CD4-positive, alpha-beta T cell treated with Interleukin-2 at 100 ng/mL for 4 hours (primary cell): ENCODE measurements around the gene PRDM11.
"Not testable (repeated sequence)": the region's sequence is repeated elsewhere in the genome, so short reads cannot be mapped to it uniquely, and the experiment has no call there.

Source experiments
- DNase-seq: peaks from one replicate; pipeline ENCODE4 v3.0.0-alpha.2; 2020; ENCODE audit warnings: low spot score

The PRDM11 gene

GRCh38 chr11:45146072-45147016 is at the start of gene PRDM11:
PRDM11 (plus strand) TSS chr11:45146639; CDS start chr11:45181767, 35,128 bp downstream.
- DNase-seq = peak; percentile 66

DNA sequence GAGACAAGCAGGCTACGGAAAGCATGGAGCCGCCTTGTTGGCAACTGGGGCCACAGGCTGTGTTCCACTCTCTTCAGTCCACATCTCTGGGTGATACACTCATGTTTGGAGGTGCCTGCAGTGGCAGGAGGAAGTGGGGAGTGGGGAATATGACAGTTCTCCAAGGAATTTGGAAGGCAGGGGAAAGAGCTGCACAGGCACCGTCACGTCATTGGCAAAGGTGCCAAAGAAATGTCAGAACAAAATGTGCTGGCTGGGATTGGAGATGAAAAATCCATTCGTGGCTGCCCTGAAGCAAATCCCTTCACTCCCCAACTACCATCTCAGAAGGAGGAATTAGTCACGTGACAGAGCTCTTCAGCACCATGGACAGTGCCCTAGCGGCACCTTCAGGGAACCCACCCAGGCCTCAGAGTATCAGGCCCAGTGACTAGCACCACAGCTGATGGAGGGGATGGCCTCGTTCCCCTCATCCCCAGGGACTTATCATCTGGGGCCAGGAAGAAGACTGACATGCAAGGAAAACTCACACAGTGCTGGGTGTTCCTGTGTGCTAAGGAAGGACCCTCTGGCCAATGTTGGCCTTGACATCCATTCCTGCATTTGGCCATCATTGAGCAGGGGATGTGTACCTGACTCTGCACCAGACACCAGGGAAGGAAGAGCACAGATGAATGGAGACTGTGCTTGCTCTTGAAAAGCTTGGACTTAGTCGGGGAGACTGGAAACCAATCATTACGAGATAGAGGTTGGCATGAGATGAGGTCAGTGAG is 48.5 kb upstream of the PRDM11 start:
- DNase-seq = peak; percentile 24

GRCh38 chr11:45098929-45099328 is 47.5 kb upstream of the PRDM11 start:
- no peak for DNase-seq

GRCh38 chr11:45100339-45100738 is 46.1 kb upstream of the PRDM11 start:
- peak; percentile 16 for DNase-seq

DNA sequence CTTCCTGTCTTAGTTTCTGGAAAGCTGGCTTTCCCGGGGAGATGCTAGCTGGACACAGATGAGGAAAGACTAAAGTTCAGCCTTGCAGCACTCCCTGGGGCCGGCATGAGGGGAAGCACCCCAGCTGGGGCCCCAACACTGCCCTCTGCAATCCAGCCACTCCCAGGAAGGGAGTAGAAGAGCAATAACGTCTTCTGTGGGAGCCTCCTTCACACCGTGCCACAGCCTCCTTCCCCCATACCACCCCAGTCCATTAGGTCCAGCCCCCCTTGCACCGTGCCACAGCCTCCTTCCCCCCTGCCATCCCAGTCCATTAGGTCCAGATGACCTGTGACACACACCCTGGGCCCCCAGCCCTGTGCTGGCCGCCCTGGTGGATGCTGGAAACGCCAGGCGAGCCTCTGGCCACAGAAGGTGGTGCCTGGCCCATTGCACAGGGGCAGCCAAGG is 44.1 kb upstream of the PRDM11 start:
- no peak for DNase-seq

DNA sequence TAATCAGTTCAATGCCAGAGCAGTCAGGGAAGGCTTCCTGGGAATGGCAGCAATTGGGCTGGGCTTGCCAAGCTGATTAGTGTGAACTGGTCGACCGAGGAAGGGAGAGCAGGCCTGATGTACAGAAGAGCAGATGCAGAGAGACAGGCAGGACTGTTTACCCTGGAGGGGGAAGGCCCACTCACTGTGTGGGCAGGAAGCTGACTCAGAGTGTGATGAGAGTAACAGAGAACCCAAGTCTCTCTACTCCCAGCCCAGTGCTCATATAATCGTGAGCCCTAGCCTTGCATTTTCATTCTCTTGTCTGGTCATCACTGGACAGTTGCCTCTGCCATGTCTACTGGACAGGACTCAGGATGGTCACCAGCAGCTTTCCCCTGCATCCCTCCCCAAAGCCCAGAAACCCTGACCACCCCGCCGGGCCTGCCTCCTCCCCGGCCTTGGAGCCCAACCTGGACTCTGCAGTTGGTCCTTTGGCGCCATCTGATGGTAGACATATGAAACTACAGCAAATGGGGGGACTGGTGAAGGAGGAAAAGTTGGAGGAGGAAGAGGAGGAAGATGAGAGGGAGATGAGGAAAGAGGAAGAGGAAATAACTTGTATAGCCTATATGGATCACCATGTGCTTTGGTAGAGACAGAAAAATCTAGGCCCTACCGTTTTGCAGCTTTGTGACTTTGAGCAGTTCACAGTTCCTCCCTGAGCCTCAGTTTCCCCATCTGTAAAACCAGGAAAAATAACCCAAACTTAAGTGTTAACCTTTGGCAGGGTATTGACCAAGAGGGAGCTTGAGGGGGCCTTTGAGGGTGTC is 43.4 kb upstream of the PRDM11 start:
- peak; percentile 83 for DNase-seq

GRCh38 chr11:45104006-45104789 is 42.2 kb upstream of the PRDM11 start:
- no peak for DNase-seq

DNA sequence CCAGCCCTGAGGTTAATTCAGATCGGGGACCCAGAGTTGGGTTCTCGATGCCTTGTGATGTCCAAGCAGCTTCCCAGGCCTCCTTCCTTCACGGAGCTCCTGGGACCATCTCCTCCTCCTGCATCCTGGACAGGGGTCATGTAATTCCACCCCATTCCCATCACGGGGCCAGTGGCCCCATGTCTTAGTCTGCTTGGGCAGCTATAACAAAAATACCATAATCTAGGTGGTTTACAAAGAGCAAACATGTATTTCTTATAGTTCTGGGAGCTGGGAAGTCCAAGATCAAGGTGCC is 41.7 kb upstream of the PRDM11 start:
- no peak for DNase-seq

DNA sequence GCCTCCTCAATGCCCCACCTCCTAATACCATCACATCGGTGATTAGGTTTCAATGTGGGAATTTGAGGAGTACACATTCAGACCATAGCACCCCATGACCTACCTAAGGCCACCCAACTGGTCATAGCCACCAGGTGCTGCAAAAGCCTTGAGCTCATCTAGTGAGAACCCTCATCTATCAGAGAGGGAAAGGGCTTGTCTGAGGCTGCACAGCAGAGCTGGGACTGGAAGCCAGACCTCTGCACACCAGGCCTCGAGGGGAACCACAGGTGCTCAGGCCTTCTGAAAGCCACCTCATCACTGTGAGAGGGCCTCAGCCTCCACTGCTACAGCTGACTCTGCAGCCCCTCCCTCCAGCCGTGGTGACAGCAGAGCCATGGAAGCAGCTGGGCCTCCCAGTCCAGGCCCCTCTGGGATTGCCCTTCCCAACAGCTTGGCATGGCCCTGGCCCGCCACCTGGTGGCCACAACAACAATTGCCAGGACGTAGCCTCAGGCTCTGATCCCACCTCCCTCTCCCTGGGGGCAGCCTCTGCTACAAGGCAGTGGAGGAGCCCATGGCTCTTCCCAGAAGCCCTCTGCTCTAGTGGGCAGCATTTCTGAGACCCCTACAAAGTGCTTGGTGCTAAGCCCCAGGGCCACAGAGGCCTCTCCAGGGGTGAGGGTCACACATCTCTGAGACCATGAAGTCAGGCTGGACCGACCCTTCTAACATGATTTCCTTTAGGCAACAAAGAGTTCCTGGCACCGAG is 41.0 kb upstream of the PRDM11 start:
- DNase-seq = peak; percentile 64

- DNase-seq = no peak
Measured at GRCh38 chr11:45105984-45106375, 40.5 kb upstream of the PRDM11 start.

- no peak for DNase-seq
Measured at GRCh38 chr11:45106440-45106839, 40.0 kb upstream of the PRDM11 start.

DNA sequence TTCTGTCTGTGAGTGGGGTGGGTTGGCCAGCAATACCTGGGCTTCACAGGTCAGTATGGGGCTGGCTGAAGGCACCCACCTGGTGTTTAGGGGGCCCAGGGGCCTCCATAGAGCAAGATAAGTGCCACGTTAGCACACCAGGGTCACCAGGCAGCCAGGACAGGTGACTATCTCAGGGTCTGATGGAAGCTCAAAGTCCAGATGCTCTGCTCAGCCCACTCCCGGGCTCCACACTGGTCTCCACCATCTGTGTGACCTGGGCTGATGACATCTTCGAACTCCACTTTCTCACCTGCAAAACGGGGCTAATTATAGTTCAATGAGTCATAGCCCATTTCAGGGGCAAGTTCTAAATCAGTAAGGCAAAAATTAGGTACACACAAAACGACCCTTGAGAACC is 39.4 kb upstream of the PRDM11 start:
- no peak for DNase-seq

DNA sequence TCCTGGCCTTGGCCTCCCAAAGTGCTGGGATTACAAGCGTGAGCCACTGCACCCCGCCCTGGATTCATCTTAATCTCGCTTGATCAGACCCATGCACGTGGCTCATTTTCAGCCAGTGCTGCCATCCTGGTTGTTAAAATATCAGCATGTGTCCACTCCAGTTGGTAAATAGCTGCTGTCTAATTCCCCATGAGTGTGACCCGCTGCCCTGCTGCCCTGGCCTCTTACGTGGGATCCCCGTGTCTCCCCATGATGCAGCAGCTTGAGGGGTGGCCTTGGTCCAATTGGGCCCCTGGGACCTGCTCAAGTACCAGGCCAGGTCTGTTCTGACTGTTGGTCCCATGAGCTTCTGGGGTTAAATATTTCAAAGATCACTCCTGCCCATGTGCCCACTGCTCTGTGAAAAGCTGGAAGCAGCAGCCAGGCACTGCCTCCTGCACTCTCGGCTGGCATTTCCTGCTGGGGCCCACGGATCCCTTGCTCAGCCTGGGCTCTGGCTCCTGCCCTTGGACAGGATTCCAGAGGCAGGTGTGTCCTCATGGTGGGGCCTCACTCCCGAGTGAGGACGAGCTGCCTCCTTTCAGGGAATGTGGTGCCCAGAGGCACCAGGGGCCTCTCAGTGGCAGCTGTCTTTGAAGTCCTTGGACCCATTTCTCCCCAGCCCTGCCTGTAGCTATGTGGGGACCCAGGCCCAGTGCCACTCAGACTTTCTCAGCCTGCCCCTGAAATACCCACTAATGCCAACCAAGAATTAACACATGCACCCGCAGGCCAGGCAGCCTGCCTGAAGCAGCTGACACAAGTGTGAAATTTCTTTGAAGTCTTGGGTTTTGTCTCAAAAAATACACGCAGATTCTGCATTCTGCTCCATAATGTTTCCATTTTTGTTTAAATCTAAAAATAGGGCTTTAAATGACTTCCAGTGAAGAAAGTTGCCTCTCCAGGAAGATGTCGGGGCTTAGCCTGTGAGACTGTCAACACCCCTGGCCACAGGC is 38.1 kb upstream of the PRDM11 start:
- no peak for DNase-seq

GRCh38 chr11:45109400-45109799 is 37.0 kb upstream of the PRDM11 start:
- no peak for DNase-seq

GRCh38 chr11:45110562-45110961 is 35.9 kb upstream of the PRDM11 start:
- DNase-seq = peak; percentile 80

DNA sequence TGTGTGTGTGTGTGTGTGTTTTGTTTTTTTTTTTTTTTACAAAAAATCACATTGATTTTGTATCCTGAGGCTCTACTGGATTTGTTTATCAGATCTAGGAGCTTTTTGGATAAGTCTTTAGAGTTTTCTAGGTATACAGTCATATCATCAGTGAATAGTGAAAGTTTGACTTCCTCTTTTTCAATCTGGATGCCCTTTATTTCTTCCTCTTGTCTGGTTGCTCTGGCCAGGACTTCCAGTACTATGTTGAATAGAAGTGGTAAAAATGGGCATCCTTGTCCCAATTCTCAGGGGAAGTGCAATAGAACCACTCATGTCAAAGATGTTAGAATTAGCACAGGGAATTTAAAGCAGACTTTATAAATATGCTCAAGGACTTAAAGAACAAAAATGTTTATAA is 32.6 kb upstream of the PRDM11 start:
- DNase-seq = no peak

DNA sequence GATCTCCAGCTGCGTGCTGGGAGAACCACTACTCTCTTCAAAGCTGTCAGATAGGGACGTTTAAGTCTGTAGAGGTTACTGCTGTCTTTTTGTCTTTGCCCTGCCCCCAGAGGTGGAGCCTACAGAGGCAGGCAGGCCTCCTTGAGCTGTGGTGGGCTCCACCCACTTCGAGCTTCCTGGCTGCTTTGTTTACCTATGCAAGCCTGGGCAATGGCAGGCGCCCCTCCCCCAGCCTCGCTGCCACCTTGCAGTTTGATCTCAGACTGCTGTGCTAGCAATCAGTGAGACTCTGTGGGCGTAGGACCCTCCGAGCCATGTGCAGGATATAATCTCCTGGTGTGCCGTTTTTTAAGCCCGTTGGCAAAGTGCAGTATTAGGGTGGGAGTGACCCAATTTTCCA is 18.6 kb upstream of the PRDM11 start:
- not testable (repeated sequence) for DNase-seq

GRCh38 chr11:45133878-45134277 is 12.6 kb upstream of the PRDM11 start:
- DNase-seq = no peak

DNA sequence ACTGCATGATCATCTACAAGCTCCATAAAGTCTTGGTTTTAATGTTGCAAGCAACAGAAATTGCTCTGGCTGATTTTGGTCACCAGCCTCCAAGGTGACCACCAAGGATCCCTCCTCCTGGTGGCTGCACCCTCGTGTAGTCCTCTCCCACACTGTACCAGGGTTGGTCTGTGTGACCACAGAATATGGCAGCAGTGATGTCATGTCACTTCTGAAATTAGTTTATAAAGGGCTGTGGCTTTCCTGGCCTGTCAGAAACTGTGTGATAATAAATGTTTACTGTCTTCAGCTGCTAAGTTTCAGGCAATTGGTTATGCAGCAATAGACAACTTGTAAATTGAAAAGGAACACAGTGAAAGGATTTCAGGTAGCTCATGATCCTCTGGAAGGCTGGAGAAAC is 5.3 kb upstream of the PRDM11 start:
- DNase-seq = no peak

GRCh38 chr11:45141631-45142030 is 4.8 kb upstream of the PRDM11 start:
- no peak for DNase-seq
